ENCODE results near the gene SMLR1.
A peak's percentile ranks its signal among the peaks of the same experiment; 100 is the strongest.

SMLR1 gene

GRCh38 chr6:130852844-130853554, 25.8 kb downstream of the SMLR1 start:
- DNase-seq (ENCODE audit: low spot score): no peak

- peak; percentile 33 for DNase-seq (ENCODE audit: low spot score)
Measured at GRCh38 chr6:130853555-130854183, 26.5 kb downstream of the SMLR1 start.

- DNase-seq (ENCODE audit: low spot score): no peak
Measured at GRCh38 chr6:130858054-130858453, 30.8 kb downstream of the SMLR1 start.

- DNase-seq (ENCODE audit: low spot score): no peak
Measured at GRCh38 chr6:130858498-130859160, 31.4 kb downstream of the SMLR1 start.

GRCh38 chr6:130859161-130859867, 32.1 kb downstream of the SMLR1 start:
- no peak for DNase-seq (ENCODE audit: low spot score)

GRCh38 chr6:130862370-130862769, 35.2 kb downstream of the SMLR1 start:
- DNase-seq (ENCODE audit: low spot score): no peak

GRCh38 chr6:130863415-130864230, 36.4 kb downstream of the SMLR1 start:
- no peak for DNase-seq (ENCODE audit: low spot score)

GRCh38 chr6:130864344-130864743, 37.1 kb downstream of the SMLR1 start:
- no peak for DNase-seq (ENCODE audit: low spot score)

GRCh38 chr6:130865793-130866192, 38.6 kb downstream of the SMLR1 start:
- no peak for DNase-seq (ENCODE audit: low spot score)

- no peak for DNase-seq (ENCODE audit: low spot score)
Measured at GRCh38 chr6:130869681-130870080, 42.5 kb downstream of the SMLR1 start.

- DNase-seq (ENCODE audit: low spot score): no peak
Measured at GRCh38 chr6:130870179-130870880, 43.1 kb downstream of the SMLR1 start.

- DNase-seq (ENCODE audit: low spot score): peak; percentile 42
Measured at GRCh38 chr6:130872250-130873095, 45.3 kb downstream of the SMLR1 start.

- no peak for DNase-seq (ENCODE audit: low spot score)
Measured at GRCh38 chr6:130873746-130874145, 46.5 kb downstream of the SMLR1 start.

- DNase-seq (ENCODE audit: low spot score): no peak
Measured at GRCh38 chr6:130879826-130880225, 52.6 kb downstream of the SMLR1 start.

- DNase-seq (ENCODE audit: low spot score): no peak
Measured at GRCh38 chr6:130882370-130882769, 55.2 kb downstream of the SMLR1 start.

GRCh38 chr6:130885392-130886192, 58.4 kb downstream of the SMLR1 start:
- DNase-seq (ENCODE audit: low spot score): peak; percentile 74
